Measurements from ENCODE around the gene USP49.

DNA sequence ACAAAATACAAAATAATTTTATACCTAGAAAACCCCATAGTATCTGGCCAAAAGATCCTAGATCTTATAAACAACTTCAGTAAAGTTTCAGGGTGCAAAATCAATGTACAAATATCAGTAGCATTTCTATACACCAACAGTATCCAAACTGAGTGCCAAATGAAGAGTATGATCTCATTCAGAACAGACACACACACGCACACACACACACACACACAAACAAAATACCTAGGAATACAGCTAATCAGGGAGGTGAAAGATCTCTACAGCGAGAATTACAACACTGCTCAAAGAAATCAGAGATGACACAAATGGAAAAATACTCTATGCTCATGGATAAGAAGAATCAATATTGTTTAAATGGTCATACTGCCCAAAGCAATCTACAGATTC lies 58.5 kb downstream of the USP49 start:
- TF ChIP-seq, protein P1, sequence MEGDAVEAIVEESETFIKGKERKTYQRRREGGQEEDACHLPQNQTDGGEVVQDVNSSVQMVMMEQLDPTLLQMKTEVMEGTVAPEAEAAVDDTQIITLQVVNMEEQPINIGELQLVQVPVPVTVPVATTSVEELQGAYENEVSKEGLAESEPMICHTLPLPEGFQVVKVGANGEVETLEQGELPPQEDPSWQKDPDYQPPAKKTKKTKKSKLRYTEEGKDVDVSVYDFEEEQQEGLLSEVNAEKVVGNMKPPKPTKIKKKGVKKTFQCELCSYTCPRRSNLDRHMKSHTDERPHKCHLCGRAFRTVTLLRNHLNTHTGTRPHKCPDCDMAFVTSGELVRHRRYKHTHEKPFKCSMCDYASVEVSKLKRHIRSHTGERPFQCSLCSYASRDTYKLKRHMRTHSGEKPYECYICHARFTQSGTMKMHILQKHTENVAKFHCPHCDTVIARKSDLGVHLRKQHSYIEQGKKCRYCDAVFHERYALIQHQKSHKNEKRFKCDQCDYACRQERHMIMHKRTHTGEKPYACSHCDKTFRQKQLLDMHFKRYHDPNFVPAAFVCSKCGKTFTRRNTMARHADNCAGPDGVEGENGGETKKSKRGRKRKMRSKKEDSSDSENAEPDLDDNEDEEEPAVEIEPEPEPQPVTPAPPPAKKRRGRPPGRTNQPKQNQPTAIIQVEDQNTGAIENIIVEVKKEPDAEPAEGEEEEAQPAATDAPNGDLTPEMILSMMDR (IDR thresholded peaks at IDR 0.05): no peak
- no peak for TF ChIP-seq POLR2AphosphoS5 (IDR thresholded peaks at IDR 0.05)

All from transverse colon (tissue), 4 donors.